A549 (cell line): ENCODE data around the gene ZNF71.

Source experiments
- CEBPB ChIP-seq, 2 experiments: fragments of >200 bp in 1 of 2; sonication (Bioruptor Twin) in 1 of 2; formaldehyde crosslinking in 1 of 2; IDR thresholded peaks; 2 replicates each; pipeline ENCODE4 v1.6.1; 2012 to 2016
- CTCF ChIP-seq: fragments of >200 bp; sonication (Bioruptor Twin); formaldehyde crosslinking; IDR thresholded peaks from 3 replicates; pipeline ENCODE4 v1.5.1; 2016
- EP300 ChIP-seq, 2 experiments: fragments of >200 bp; sonication (Bioruptor Twin); formaldehyde crosslinking; IDR thresholded peaks; 2 replicates in 1 of 2; 3 replicates in 1 of 2; pipeline ENCODE4 v1.6.1; 2016 to 2017
- HOXA7 ChIP-seq: fragments of 250-450 bp; sonication (Bioruptor Pico); IDR thresholded peaks from 2 replicates; pipeline ENCODE4 v1.5.0; 2020; ENCODE audit warnings: mild to moderate bottlenecking, moderate library complexity
- MAFK ChIP-seq: fragments of 450-650 bp; IDR thresholded peaks from 2 replicates; pipeline ENCODE4 v1.6.1; 2014; ENCODE audit not compliant: partially characterized antibody
- MAZ ChIP-seq: fragments of 150-350 bp; IDR thresholded peaks from 2 replicates; pipeline ENCODE4 v1.6.1; 2014; ENCODE audit warnings: antibody characterized with exemption, low read depth, low read length, borderline replicate concordance
- RAD21 ChIP-seq, 2 experiments: fragments of >200 bp in 1 of 2; sonication (Bioruptor Twin) in 1 of 2; formaldehyde crosslinking in 1 of 2; IDR thresholded peaks in 1 of 2; conservative IDR thresholded peaks in 1 of 2; 2 replicates in 1 of 2; 3 replicates in 1 of 2; pipeline ENCODE4 v1.6.1; 2012 to 2018; ENCODE audit warnings: inconsistent platforms in 1 of 2
- ZSCAN20 ChIP-seq: fragments of 250-450 bp; sonication (Bioruptor Pico); IDR thresholded peaks from 2 replicates; pipeline ENCODE4 v1.8.0; 2022; ENCODE audit warnings: mild to moderate bottlenecking, moderate library complexity
- TF ChIP-seq, protein P1 (sequence below): fragments of 200-600 bp; sonication (generic); IDR thresholded peaks from 2 replicates; pipeline ENCODE4 v1.6.1; 2016; ENCODE audit warnings: antibody characterized with exemption, mild to moderate bottlenecking, moderate library complexity
- TF ChIP-seq, protein P2 (sequence below): IDR thresholded peaks from 2 replicates; pipeline ENCODE4 v1.6.1; 2012
- TF ChIP-seq, protein P3 (sequence below): IDR thresholded peaks from 2 replicates; pipeline ENCODE4 v1.6.1; 2012
- TF ChIP-seq, protein P4 (sequence below): fragments of 450-650 bp; IDR thresholded peaks from 2 replicates; pipeline ENCODE4 v1.6.1; 2014; ENCODE audit warnings: antibody characterized with exemption

DNA sequence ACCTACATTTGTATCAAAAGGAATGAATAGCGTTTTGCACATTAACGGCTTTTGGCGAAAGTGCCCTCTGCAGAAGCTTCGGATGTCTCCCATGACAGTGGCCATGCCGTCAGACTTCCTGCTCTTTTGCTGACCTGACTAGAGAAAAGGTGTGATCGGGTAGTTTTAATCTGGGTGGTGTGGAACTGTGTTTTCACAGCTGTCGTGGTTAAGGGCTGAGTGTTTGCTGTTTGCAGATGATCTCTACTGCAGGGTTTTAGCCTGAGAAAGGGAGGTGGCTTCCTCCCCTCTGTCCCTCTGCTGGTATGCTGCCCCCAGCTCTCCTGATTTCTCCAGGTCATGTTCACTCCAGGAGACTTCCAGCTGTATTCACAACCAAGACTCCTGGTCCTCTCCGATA is 22.4 kb downstream of the ZNF71 start:
- TF ChIP-seq EP300 (IDR thresholded peaks at IDR 0.05) (no peak), CTCF (no peak), MAFK (no peak), CEBPB (IDR thresholded peaks at IDR 0.05) (no peak), MAZ (no peak), HOXA7 (CRISPR knock-in tag) (no peak), ZSCAN20 (CRISPR knock-in tag) (no peak), RAD21 (conservative IDR thresholded peaks at IDR 0.05 in 1 of 2, IDR thresholded peaks at IDR 0.05 in 1 of 2) (no peak)
- TF ChIP-seq, protein P1, sequence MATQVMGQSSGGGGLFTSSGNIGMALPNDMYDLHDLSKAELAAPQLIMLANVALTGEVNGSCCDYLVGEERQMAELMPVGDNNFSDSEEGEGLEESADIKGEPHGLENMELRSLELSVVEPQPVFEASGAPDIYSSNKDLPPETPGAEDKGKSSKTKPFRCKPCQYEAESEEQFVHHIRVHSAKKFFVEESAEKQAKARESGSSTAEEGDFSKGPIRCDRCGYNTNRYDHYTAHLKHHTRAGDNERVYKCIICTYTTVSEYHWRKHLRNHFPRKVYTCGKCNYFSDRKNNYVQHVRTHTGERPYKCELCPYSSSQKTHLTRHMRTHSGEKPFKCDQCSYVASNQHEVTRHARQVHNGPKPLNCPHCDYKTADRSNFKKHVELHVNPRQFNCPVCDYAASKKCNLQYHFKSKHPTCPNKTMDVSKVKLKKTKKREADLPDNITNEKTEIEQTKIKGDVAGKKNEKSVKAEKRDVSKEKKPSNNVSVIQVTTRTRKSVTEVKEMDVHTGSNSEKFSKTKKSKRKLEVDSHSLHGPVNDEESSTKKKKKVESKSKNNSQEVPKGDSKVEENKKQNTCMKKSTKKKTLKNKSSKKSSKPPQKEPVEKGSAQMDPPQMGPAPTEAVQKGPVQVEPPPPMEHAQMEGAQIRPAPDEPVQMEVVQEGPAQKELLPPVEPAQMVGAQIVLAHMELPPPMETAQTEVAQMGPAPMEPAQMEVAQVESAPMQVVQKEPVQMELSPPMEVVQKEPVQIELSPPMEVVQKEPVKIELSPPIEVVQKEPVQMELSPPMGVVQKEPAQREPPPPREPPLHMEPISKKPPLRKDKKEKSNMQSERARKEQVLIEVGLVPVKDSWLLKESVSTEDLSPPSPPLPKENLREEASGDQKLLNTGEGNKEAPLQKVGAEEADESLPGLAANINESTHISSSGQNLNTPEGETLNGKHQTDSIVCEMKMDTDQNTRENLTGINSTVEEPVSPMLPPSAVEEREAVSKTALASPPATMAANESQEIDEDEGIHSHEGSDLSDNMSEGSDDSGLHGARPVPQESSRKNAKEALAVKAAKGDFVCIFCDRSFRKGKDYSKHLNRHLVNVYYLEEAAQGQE, result no peak
- TF ChIP-seq, protein P2, sequence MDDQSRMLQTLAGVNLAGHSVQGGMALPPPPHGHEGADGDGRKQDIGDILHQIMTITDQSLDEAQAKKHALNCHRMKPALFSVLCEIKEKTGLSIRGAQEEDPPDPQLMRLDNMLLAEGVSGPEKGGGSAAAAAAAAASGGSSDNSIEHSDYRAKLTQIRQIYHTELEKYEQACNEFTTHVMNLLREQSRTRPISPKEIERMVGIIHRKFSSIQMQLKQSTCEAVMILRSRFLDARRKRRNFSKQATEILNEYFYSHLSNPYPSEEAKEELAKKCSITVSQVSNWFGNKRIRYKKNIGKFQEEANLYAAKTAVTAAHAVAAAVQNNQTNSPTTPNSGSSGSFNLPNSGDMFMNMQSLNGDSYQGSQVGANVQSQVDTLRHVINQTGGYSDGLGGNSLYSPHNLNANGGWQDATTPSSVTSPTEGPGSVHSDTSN, result no peak
- TF ChIP-seq, protein P3, sequence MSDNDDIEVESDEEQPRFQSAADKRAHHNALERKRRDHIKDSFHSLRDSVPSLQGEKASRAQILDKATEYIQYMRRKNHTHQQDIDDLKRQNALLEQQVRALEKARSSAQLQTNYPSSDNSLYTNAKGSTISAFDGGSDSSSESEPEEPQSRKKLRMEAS, result no peak
- TF ChIP-seq, protein P4, sequence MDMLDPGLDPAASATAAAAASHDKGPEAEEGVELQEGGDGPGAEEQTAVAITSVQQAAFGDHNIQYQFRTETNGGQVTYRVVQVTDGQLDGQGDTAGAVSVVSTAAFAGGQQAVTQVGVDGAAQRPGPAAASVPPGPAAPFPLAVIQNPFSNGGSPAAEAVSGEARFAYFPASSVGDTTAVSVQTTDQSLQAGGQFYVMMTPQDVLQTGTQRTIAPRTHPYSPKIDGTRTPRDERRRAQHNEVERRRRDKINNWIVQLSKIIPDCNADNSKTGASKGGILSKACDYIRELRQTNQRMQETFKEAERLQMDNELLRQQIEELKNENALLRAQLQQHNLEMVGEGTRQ, result no peak
